ENCODE results near the gene TMEM130.
A peak's percentile ranks its signal among the peaks of the same experiment; 100 is the strongest.

The TMEM130 gene

GRCh38 chr7:98833022-98833421 is 36.8 kb downstream of the TMEM130 start:
- Histone ChIP-seq H3K4me3 (ENCODE audit: low read length, poor library complexity, severe bottlenecking) (no peak overlapping the region), H3K9ac (ENCODE audit: low read depth, low read length, poor library complexity, severe bottlenecking) (no peak overlapping the region), H3K9me3 (ENCODE audit: insufficient read depth, low read depth, low read length) (no peaks in the 10 kb centered on the region), H4K20me1 (ENCODE audit: insufficient read depth, low read length, poor library complexity, severe bottlenecking) (no peaks in the 10 kb centered on the region), H3K27me3 (ENCODE audit: insufficient read depth, low read length, poor library complexity, severe bottlenecking) (no peaks in the 10 kb centered on the region), H3K4me2 (ENCODE audit: low read depth, low read length, poor library complexity, severe bottlenecking) (no peak overlapping the region), H3K36me3 (ENCODE audit: insufficient read depth, low read length) (no peaks in the 10 kb centered on the region), H3K4me1 (ENCODE audit: insufficient read depth, low read length, poor library complexity, severe bottlenecking) (no peaks in the 10 kb centered on the region), H3F3A (ENCODE audit: low read depth) (no peaks in the 10 kb centered on the region), H3K9me2 (replicated peaks; ENCODE audit: low read depth, low read length) (no peaks in the 10 kb centered on the region), H3K79me2 (ENCODE audit: insufficient read depth, low read length) (no peaks in the 10 kb centered on the region), H2AFZ (ENCODE audit: low read length) (no peak overlapping the region)
- TF ChIP-seq EZH2phosphoT487 (IDR thresholded peaks at IDR 0.05; ENCODE audit: borderline replicate concordance) (no peak), CTCF (conservative IDR thresholded peaks at IDR 0.05; ENCODE audit: low read length) (no peak)

DNA sequence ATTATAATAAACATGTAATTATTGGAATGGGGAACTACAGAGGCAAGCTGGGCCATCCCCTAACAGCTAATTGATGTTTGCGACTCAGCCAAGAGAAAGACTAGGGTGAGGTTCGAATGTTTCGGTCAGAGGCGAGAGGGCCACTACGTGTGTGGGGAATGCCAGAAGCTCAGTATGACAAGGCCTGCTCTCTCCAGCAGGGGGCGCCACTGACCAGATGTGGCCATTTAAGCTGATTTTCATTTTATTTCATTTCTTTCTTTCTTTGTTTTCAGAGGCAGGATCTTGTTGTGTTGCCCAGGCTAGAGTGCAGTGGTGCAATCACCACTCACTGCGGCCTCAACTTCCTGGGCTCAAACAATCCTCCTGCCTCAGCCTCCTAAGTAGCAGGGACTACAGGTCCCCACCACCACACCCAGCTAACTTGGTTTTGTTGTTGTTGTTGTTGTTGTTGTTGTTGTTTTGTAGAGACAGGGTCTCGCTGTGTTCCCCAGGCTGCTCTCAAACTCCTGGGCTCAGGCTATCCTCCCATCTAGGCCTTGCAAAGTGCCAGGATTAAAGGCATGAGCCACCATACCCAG is 38.1 kb downstream of the TMEM130 start:
- no peak overlapping the region for H3K4me3 ChIP-seq (ENCODE audit: low read length, poor library complexity, severe bottlenecking)
- no peaks in the 10 kb centered on the region for H3K36me3 ChIP-seq (ENCODE audit: insufficient read depth, low read length)
- H3K9me3 ChIP-seq (ENCODE audit: insufficient read depth, low read depth, low read length): no peaks in the 10 kb centered on the region
- no peaks in the 10 kb centered on the region for H3K9me2 ChIP-seq (replicated peaks; ENCODE audit: low read depth, low read length)
- no peak overlapping the region for H2AFZ ChIP-seq (ENCODE audit: low read length)
- TF ChIP-seq EZH2phosphoT487 (IDR thresholded peaks at IDR 0.05; ENCODE audit: borderline replicate concordance): no peak
- TF ChIP-seq CTCF (conservative IDR thresholded peaks at IDR 0.05; ENCODE audit: low read length): peak; percentile 76
- no peaks in the 10 kb centered on the region for H4K20me1 ChIP-seq (ENCODE audit: insufficient read depth, low read length, poor library complexity, severe bottlenecking)
- H3K27me3 ChIP-seq (ENCODE audit: insufficient read depth, low read length, poor library complexity, severe bottlenecking): no peaks in the 10 kb centered on the region
- H3K9ac ChIP-seq (ENCODE audit: low read depth, low read length, poor library complexity, severe bottlenecking): no peak overlapping the region
- H3F3A ChIP-seq (ENCODE audit: low read depth): no peaks in the 10 kb centered on the region
- H3K4me2 ChIP-seq (ENCODE audit: low read depth, low read length, poor library complexity, severe bottlenecking): no peak overlapping the region
- H3K79me2 ChIP-seq (ENCODE audit: insufficient read depth, low read length): no peaks in the 10 kb centered on the region
- H3K4me1 ChIP-seq (ENCODE audit: insufficient read depth, low read length, poor library complexity, severe bottlenecking): no peaks in the 10 kb centered on the region

- no peaks in the 10 kb centered on the region for H3K36me3 ChIP-seq (ENCODE audit: insufficient read depth, low read length)
- H3K4me2 ChIP-seq (ENCODE audit: low read depth, low read length, poor library complexity, severe bottlenecking): no peak overlapping the region
- no peaks in the 10 kb centered on the region for H3K9me3 ChIP-seq (ENCODE audit: insufficient read depth, low read depth, low read length)
- no peaks in the 10 kb centered on the region for H3K79me2 ChIP-seq (ENCODE audit: insufficient read depth, low read length)
- no peaks in the 10 kb centered on the region for H3K4me1 ChIP-seq (ENCODE audit: insufficient read depth, low read length, poor library complexity, severe bottlenecking)
- H3K9ac ChIP-seq (ENCODE audit: low read depth, low read length, poor library complexity, severe bottlenecking): no peak overlapping the region
- no peaks in the 10 kb centered on the region for H3F3A ChIP-seq (ENCODE audit: low read depth)
- H3K9me2 ChIP-seq (replicated peaks; ENCODE audit: low read depth, low read length): no peaks in the 10 kb centered on the region
- TF ChIP-seq CTCF (conservative IDR thresholded peaks at IDR 0.05; ENCODE audit: low read length) (no peak), EZH2phosphoT487 (IDR thresholded peaks at IDR 0.05; ENCODE audit: borderline replicate concordance) (no peak)
- H3K4me3 ChIP-seq (ENCODE audit: low read length, poor library complexity, severe bottlenecking): no peak overlapping the region
- no peaks in the 10 kb centered on the region for H3K27me3 ChIP-seq (ENCODE audit: insufficient read depth, low read length, poor library complexity, severe bottlenecking)
- H4K20me1 ChIP-seq (ENCODE audit: insufficient read depth, low read length, poor library complexity, severe bottlenecking): no peaks in the 10 kb centered on the region
- no peak overlapping the region for H2AFZ ChIP-seq (ENCODE audit: low read length)
Measured at GRCh38 chr7:98830972-98831548, 38.8 kb downstream of the TMEM130 start.
